GM12874 (cell line): ENCODE measurements around the gene GNAQ.

Source experiments
- CTCF ChIP-seq: IDR thresholded peaks from 2 replicates; pipeline ENCODE4 v1.5.1; 2011; ENCODE audit warnings: low read depth, mild to moderate bottlenecking, control low read depth, low read length, moderate library complexity; ENCODE audit not compliant: insufficient read depth

GNAQ gene

DNA sequence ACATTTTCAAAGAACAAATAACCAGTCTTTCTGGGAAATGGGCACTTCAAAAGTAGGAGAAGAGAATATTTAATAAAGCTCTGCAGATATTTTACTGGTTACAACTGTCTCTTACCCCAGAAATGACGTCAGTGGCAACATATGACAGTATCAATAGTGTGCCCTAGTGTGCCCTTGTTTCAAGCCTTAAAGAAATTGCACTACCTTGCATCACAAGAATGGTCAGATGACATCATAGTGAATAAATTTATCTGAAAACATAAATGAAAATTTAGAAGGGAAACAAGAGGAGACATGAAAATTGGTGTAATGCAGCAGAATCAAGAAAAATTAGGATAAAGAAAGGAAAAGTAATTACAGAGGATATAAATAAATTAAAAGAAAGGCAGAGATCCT, 176.7 kb downstream of the GNAQ start:
- no peak for TF ChIP-seq CTCF

GRCh38 chr9:77854258-77854915, 177.2 kb downstream of the GNAQ start:
- TF ChIP-seq CTCF: no peak

GRCh38 chr9:77853716-77854115, 177.9 kb downstream of the GNAQ start:
- TF ChIP-seq CTCF: no peak

DNA sequence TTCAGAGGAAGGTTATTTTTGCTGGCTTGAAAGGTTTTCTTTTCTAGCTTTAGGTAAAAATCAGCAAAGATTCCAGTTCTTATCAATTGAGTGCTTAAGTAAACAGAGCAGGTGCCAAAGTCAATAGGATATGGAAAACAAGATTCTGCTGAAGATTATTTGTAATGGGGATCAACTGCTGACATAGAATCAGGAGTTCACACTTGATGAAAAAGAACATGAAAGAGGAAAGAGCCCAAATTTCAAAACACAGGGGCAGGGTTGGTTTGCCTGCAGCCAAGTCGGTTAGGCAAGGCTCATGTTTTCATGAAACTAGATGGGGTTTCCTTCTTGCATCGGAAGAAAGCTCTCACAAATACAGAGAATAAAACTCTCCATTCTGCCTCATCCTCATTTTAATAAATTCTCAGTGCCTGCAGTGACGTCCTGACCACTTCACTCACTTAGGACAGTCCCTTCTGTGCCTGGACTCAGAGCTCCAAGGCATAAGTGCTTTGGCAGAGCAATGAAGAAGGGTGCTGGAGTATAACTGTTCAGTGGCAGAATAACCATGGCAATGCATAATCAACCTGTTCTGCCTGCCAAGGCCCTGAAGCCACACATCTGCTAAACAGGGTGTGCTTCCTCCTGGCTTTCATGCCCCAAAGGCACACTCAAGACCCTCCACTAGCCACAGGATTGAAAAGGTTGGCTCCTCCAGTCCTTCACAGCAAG, 179.6 kb downstream of the GNAQ start:
- TF ChIP-seq CTCF: no peak

GRCh38 chr9:77848897-77849296, 182.7 kb downstream of the GNAQ start:
- TF ChIP-seq CTCF: no peak

GRCh38 chr9:77848404-77848803, 183.2 kb downstream of the GNAQ start:
- no peak for TF ChIP-seq CTCF

- no peak for TF ChIP-seq CTCF
Measured at GRCh38 chr9:77847626-77848025, 184.0 kb downstream of the GNAQ start.
